Esophagus squamous epithelium (tissue), 4 donors: ENCODE measurements around the gene ABCC1.

ENCODE experiments used
- POLR2A ChIP-seq, 4 donors: fragments of 450-650 bp; IDR thresholded peaks; one replicate each; pipeline ENCODE4 v1.6.1; 2017; ENCODE audit warnings: antibody characterized with exemption in 4 of 4, mild to moderate bottlenecking in 4 of 4, moderate library complexity in 3 of 4
- TF ChIP-seq, protein P1 (sequence below), 6 experiments: fragments of 450-650 bp in 4 of 6; fragments of 200-600 bp in 2 of 6; sonication (generic) in 2 of 6; IDR thresholded peaks; one replicate each; pipeline ENCODE4 v1.5.1; 2016 to 2019; ENCODE audit warnings: antibody characterized with exemption in 6 of 6, mild to moderate bottlenecking in 4 of 6, moderate library complexity in 4 of 6

DNA sequence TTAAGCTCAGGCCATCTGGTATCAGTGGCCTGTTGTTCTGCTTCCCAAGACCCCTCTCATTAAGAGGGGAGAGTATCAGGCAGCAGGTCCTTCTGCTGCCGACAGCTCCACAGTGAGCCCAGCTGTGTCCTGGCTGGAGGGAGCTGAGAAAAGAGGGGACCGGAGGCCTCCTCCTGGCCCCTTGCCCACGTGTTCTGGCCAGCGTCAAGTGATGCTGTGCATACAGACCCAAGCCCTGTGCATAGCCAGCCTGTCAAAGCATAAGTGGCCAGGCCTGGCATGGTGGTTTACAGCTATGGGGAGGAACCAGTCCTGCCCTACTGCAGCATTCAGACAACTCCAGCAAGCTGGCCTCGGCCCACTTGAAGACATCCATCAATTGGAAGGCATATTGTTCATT, 225.9 kb downstream of the ABCC1 start:
- TF ChIP-seq POLR2A (IDR thresholded peaks at IDR 0.05), result no peak
- TF ChIP-seq, protein P1, sequence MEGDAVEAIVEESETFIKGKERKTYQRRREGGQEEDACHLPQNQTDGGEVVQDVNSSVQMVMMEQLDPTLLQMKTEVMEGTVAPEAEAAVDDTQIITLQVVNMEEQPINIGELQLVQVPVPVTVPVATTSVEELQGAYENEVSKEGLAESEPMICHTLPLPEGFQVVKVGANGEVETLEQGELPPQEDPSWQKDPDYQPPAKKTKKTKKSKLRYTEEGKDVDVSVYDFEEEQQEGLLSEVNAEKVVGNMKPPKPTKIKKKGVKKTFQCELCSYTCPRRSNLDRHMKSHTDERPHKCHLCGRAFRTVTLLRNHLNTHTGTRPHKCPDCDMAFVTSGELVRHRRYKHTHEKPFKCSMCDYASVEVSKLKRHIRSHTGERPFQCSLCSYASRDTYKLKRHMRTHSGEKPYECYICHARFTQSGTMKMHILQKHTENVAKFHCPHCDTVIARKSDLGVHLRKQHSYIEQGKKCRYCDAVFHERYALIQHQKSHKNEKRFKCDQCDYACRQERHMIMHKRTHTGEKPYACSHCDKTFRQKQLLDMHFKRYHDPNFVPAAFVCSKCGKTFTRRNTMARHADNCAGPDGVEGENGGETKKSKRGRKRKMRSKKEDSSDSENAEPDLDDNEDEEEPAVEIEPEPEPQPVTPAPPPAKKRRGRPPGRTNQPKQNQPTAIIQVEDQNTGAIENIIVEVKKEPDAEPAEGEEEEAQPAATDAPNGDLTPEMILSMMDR (IDR thresholded peaks at IDR 0.05), result no peak
